Stimulated activated CD4-positive, alpha-beta T cell treated with anti-CD3 and anti-CD28 coated beads, Interleukin-15, amount 100 ng/mL, for 1 hour (primary cell): ENCODE measurements around the gene C20orf204.

ENCODE experiments used
- DNase-seq, 2 donors: peaks; one replicate each; pipeline ENCODE4 v3.0.0-alpha.2; 2020; ENCODE audit warnings: low read depth in 1 of 2, low spot score in 1 of 2

C20orf204 gene

GRCh38 chr20:64070244-64070993 lies 34.4 kb downstream of the C20orf204 start:
- DNase-seq, result no peak

- DNase-seq, result no peak
Measured at GRCh38 chr20:64071341-64072332, 35.7 kb downstream of the C20orf204 start.

- no peak for DNase-seq
Measured at GRCh38 chr20:64072498-64073063, 36.6 kb downstream of the C20orf204 start.

GRCh38 chr20:64073476-64074183 lies 37.6 kb downstream of the C20orf204 start:
- DNase-seq, result no peak

- DNase-seq, result no peak
Measured at GRCh38 chr20:64074184-64074789, 38.3 kb downstream of the C20orf204 start.

- DNase-seq, result no peak
Measured at GRCh38 chr20:64074963-64075362, 39.0 kb downstream of the C20orf204 start.

- DNase-seq, result no peak
Measured at GRCh38 chr20:64075556-64075955, 39.6 kb downstream of the C20orf204 start.

GRCh38 chr20:64076061-64076997 lies 40.3 kb downstream of the C20orf204 start:
- no peak for DNase-seq

- no peak for DNase-seq
Measured at GRCh38 chr20:64077094-64077493, 41.1 kb downstream of the C20orf204 start.

GRCh38 chr20:64077541-64077875 lies 41.5 kb downstream of the C20orf204 start:
- DNase-seq, result no peak

- peak in 1 of 2 donors; percentile 35 for DNase-seq
Measured at GRCh38 chr20:64077876-64078551, 42.0 kb downstream of the C20orf204 start.

- DNase-seq, result no peak
Measured at GRCh38 chr20:64078934-64079272, 42.9 kb downstream of the C20orf204 start.

GRCh38 chr20:64079273-64080012 lies 43.5 kb downstream of the C20orf204 start, which contains the start of gene RGS19:
Gene RGS19, minus strand, starts transcription at chr20:64079518. Its CDS starts 2,632 bp downstream, at chr20:64076886.
- DNase-seq, result peak; percentile 40 to 54

GRCh38 chr20:64080013-64080812 lies 44.2 kb downstream of the C20orf204 start, which contains the start of gene OPRL1:
Gene OPRL1, plus strand, starts transcription at chr20:64080082. Its CDS starts 12,639 bp downstream, at chr20:64092721.
- no peak for DNase-seq

- no peak for DNase-seq
Measured at GRCh38 chr20:64080813-64081623, 45.0 kb downstream of the C20orf204 start.

- DNase-seq, result no peak
Measured at GRCh38 chr20:64081624-64081964, 45.6 kb downstream of the C20orf204 start.
